GM12878 (cell line): ENCODE results near the gene COX19. TPM values are rescaled to one million over a fixed set of nuclear protein-coding genes. Genes with fewer than 3 reads are reported as not detected.

ENCODE experiments used
- ATAC-seq: fragments of 200-7000 bp; cut with Tn5 transposase; 3 replicates; pipeline ENCODE4 v1.9.1; 2020; ENCODE audit warnings: mild to moderate bottlenecking, moderate library complexity
- BruUV-seq: library from RNA; stranded (reverse); fragments of 400-500 nt; replicated peaks from 2 replicates; lab custom pipeline; 2021; lab: Mats Ljungman, UMichigan
- CTCF ChIA-PET: fragments of 300-600 bp; sonication (Branson Sonifier 250); formaldehyde crosslinking; extraction: SDS; loops from one replicate; lab custom pipeline; 2021; ENCODE audit warnings: inconsistent platforms; lab: Yijun Ruan, JAX
- POLR2A ChIA-PET: fragments of 350-600 bp; formaldehyde crosslinking; extraction: SDS; loops from one replicate; lab custom pipeline; 2021; ENCODE audit warnings: inconsistent platforms; lab: Charles Lee
- RAD21 ChIA-PET: fragments of 300-600 bp; sonication (Branson Sonifier 250); formaldehyde crosslinking; loops from one replicate; lab custom pipeline; 2023; ENCODE audit warnings: antibody characterized with exemption; ENCODE audit not compliant: unreplicated experiment; lab: Charles Lee
- SMC1A ChIA-PET: fragments of 300-600 bp; sonication (Branson Sonifier 250); formaldehyde crosslinking; loops from one replicate; lab custom pipeline; 2023; ENCODE audit not compliant: unreplicated experiment, uncharacterized antibody; lab: Charles Lee
- DNase-seq: peaks from one replicate; pipeline ENCODE4 v3.0.0-alpha.2; 2011; ENCODE audit warnings: low read depth, low spot score
- FAIRE-seq: peaks from 3 replicates; lab custom pipeline; 2011; peaks lifted over from hg19 to GRCh38; lab: Jason Lieb, UNC
- H2AFZ ChIP-seq: 2 replicates; pipeline ENCODE4 v1.6.0; 2011; ENCODE audit warnings: low read depth, low read length, control low read depth; ENCODE audit not compliant: control insufficient read depth
- H3K27ac ChIP-seq: 2 replicates; pipeline ENCODE4 v1.5.1; 2011; ENCODE audit warnings: control low read depth; ENCODE audit not compliant: control insufficient read depth, insufficient read depth
- H3K27me3 ChIP-seq, 2 experiments: replicated peaks in 1 of 2; 2 replicates each; pipeline versions ENCODE4 v1.6.0 to v1.6.1; 2011; ENCODE audit warnings: low read length in 1 of 2; ENCODE audit not compliant: control insufficient read depth in 2 of 2, insufficient read depth in 2 of 2
- H3K36me3 ChIP-seq, 2 experiments: 2 replicates each; pipeline ENCODE4 v1.5.1; 2011; ENCODE audit warnings: low read length in 1 of 2; ENCODE audit not compliant: control insufficient read depth in 2 of 2, insufficient read depth in 2 of 2
- H3K4me1 ChIP-seq: 2 replicates; pipeline ENCODE4 v1.6.1; 2011; ENCODE audit warnings: mild to moderate bottlenecking, low read length, moderate library complexity, mixed read lengths; ENCODE audit not compliant: control insufficient read depth, insufficient read depth
- H3K4me2 ChIP-seq: 2 replicates; pipeline ENCODE4 v1.6.0; 2011; ENCODE audit warnings: control low read depth; ENCODE audit not compliant: control insufficient read depth, insufficient read depth
- H3K4me3 ChIP-seq: fragments of 200-600 bp; sonication (generic); 2 replicates; pipeline ENCODE4 v1.5.1; 2016
- H3K79me2 ChIP-seq: 2 replicates; pipeline ENCODE4 v1.6.0; 2011; ENCODE audit warnings: low read length; ENCODE audit not compliant: control insufficient read depth, insufficient read depth
- H3K9ac ChIP-seq: 2 replicates; pipeline ENCODE4 v1.8.0; 2011; ENCODE audit warnings: low read length, control low read depth, mixed read lengths; ENCODE audit not compliant: control insufficient read depth, insufficient read depth
- H3K9me3 ChIP-seq: replicated peaks from 3 replicates; pipeline ENCODE4 v1.5.1; 2011; ENCODE audit warnings: mild to moderate bottlenecking, low read length; ENCODE audit not compliant: control insufficient read depth, insufficient read depth
- H4K20me1 ChIP-seq: 2 replicates; pipeline ENCODE4 v1.6.0; 2011; ENCODE audit not compliant: control insufficient read depth, insufficient read depth
- BRCA1 ChIP-seq: IDR thresholded peaks from 2 replicates; pipeline ENCODE4 v1.6.1; 2011; ENCODE audit warnings: low read depth, low read length, improper control_type of control experiment
- CHD4 ChIP-seq: fragments of 200-600 bp; sonication (generic); IDR thresholded peaks from 2 replicates; pipeline ENCODE4 v1.6.1; 2016; ENCODE audit warnings: mild to moderate bottlenecking
- HDAC6 ChIP-seq: fragments of 200-600 bp; sonication (generic); IDR thresholded peaks from one replicate; pipeline ENCODE4 v1.8.0; 2017; ENCODE audit warnings: antibody characterized with exemption; ENCODE audit not compliant: unreplicated experiment
- IKZF2 ChIP-seq, 2 experiments: fragments of 450-650 bp; IDR thresholded peaks; 2 replicates each; pipeline ENCODE4 v1.6.1; 2017; ENCODE audit warnings: mild to moderate bottlenecking in 2 of 2, moderate library complexity in 2 of 2
- MXI1 ChIP-seq: fragments of 150-350 bp; IDR thresholded peaks from 2 replicates; pipeline ENCODE4 v1.6.1; 2011; ENCODE audit warnings: low read depth, mild to moderate bottlenecking, inconsistent platforms, low read length, improper control_type of control experiment
- MYC ChIP-seq: IDR thresholded peaks from 2 replicates; pipeline ENCODE4 v1.6.1; 2011; ENCODE audit warnings: mild to moderate bottlenecking, low read length, moderate library complexity, inconsistent platforms; ENCODE audit not compliant: insufficient read depth, insufficient replicate concordance, insufficient read length, severe bottlenecking
- NFYA ChIP-seq: IDR thresholded peaks from 2 replicates; pipeline ENCODE4 v1.6.1; 2011; ENCODE audit warnings: low read depth, mild to moderate bottlenecking, low read length, improper control_type of control experiment, borderline replicate concordance
- PAX8 ChIP-seq: fragments of 450-650 bp; IDR thresholded peaks from 2 replicates; pipeline ENCODE4 v1.6.1; 2017; ENCODE audit warnings: mild to moderate bottlenecking, moderate library complexity
- POU2F2 ChIP-seq: IDR thresholded peaks from 3 replicates; pipeline ENCODE4 v1.6.1; 2011; ENCODE audit warnings: low read depth, mild to moderate bottlenecking, low read length, borderline replicate concordance
- SIN3A ChIP-seq: IDR thresholded peaks from 2 replicates; pipeline ENCODE4 v1.6.1; 2012; ENCODE audit warnings: low read depth, low read length, improper control_type of control experiment
- SMARCA5 ChIP-seq: fragments of 450-650 bp; IDR thresholded peaks from 2 replicates; pipeline ENCODE4 v1.6.1; 2017; ENCODE audit warnings: mild to moderate bottlenecking
- SP1 ChIP-seq: IDR thresholded peaks from one replicate; pipeline ENCODE4 v1.6.1; 2011; ENCODE audit warnings: low read depth, low read length
- TARDBP ChIP-seq: IDR thresholded peaks from 2 replicates; pipeline ENCODE4 v1.6.1; 2016; ENCODE audit warnings: borderline replicate concordance
- TBL1XR1 ChIP-seq: IDR thresholded peaks from 2 replicates; pipeline ENCODE4 v1.6.1; 2012; ENCODE audit warnings: low read depth, low read length, improper control_type of control experiment
- WGBS: methylation state at CpG from one replicate; pipeline ENCODE4 v1.1.6; 2016; ENCODE audit warnings: low lambda C conversion rate; ENCODE audit not compliant: insufficient replicate concordance, insufficient coverage; ENCODE audit errors: missing lambda C conversion rate; 5-methylcytosine and 5-hydroxymethylcytosine counted together
- in situ Hi-C: fragments of 300-500 bp; cut with MboI; formaldehyde crosslinking; loops from 9 replicates; pipeline ENCODE4 v1.14.3; 2018; ENCODE audit warnings: mixed read lengths
- intact Hi-C: fragments of 100-400 bp; cut with micrococcal nuclease; formaldehyde crosslinking; loops from one replicate; pipeline ENCODE4 v1.14.2; 2022; ENCODE audit not compliant: unreplicated experiment
- polyA plus RNA-seq, 11 experiments: library from polyadenylated mRNA; depleted of rRNA in 4 of 11; unstranded in 6 of 11; stranded (reverse) in 5 of 11; fragments of >200 nt; fragmentation: Nextera tagmentation in 4 of 11; fragmentation: Illumina TruSeq in 1 of 11; extraction: Ambion mirVana in 4 of 11; extraction: Trizol in 1 of 11; gene quantifications; 1 replicate in 1 of 11; 2 replicates in 10 of 11; pipeline versions ENCODE4 v1.2.1 to v1.2.3, GENCODE V29; 2011 to 2016; ENCODE audit warnings: inconsistent platforms in 2 of 11, missing spikeins in 2 of 11, low read depth in 1 of 11
- total RNA-seq, 4 experiments: library from RNA; depleted of rRNA in 3 of 4; stranded (reverse); fragments of >200 nt in 3 of 4; fragmentation: Illumina TruSeq in 1 of 4; extraction: Trizol in 1 of 4; gene quantifications; 2 replicates each; pipeline versions ENCODE4 v1.2.1 to v1.2.3, GENCODE V29; 2013 to 2021
- TF ChIP-seq, protein P1 (sequence below): IDR thresholded peaks from 2 replicates; pipeline ENCODE4 v1.6.1; 2011; ENCODE audit warnings: borderline replicate concordance, low read depth, mild to moderate bottlenecking, moderate library complexity, low read length; ENCODE audit not compliant: insufficient read depth, poor library complexity, severe bottlenecking

Gene COX19
- total and polyA plus RNA-seq, 10 of the 15 experiments (the other 5 are each of a cell fraction or from before 2014, with no cell fraction given) = 3.7 to 17.9 (median 10.8) TPM

DNA sequence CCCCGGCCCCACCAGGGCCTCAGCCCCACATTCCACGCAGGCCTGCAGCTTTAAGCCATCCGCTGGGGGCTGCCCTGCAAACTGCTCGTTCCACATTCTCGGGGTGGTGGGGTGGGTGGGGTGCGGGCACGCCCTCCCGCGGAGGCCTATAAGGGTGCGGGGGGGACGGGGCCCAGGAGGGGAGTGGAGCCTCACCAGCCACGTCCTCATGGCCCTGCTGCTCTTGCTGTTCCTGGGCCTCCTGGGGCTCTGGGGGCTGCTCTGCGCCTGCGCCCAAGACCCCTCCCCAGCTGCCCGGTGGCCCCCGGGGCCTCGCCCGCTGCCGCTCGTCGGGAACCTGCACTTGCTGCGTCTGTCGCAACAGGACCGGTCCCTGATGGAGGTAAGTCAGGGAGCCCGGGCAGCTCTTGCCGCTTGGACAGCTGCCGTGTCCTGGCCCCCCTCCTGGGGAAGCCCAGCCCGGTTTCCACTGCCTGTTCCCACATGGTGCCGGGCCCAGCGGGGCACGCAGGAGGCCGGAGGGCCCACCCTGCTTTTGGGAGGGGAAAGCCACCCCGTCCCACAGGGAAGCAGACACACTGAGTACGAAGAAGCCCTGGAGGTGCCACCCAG lies 7.8 kb upstream of the COX19 start, which contains the start of gene CYP2W1:
TSS of gene CYP2W1 (plus strand) at position 178 of the 612 bp plus-strand sequence. CDS start at position 209, 31 bp downstream.
- WGBS = 73% methylated on average over 28 of the region's 34 CpGs
- Histone ChIP-seq H3K79me2 (no peaks in the 10 kb centered on the region), H3K27me3 (no peaks in the 10 kb centered on the region; a peak in 2 of 4 replicates), H3K9me3 (no peaks in the 10 kb centered on the region; the same call in 2 of the 3 replicates), H3K4me2 (no peak within 1 kb of the TSS), H3K4me3 (no peak within 1 kb of the TSS), H4K20me1 (no peaks in the 10 kb centered on the region), H3K36me3 (no peaks in the 10 kb centered on the region), H3K27ac (no peak within 1 kb of the TSS), H3K4me1 (no peaks in the 10 kb centered on the region), H3K9ac (no peak within 1 kb of the TSS), H2AFZ (no peak within 1 kb of the TSS)
- RAD21 ChIA-PET = interaction anchor here (1.0 kb wide), 1 partner anchor 10 kb away, joined by 3 read pairs; no protein-coding TSS in a partner anchor
- in situ Hi-C loops = no loop called here
- CTCF ChIA-PET = interaction anchor here (0.5 to 2.7 kb wide), 2 partner anchors 10 to 1374 kb away, joined by 3 to 22 read pairs; no protein-coding TSS in a partner anchor
- no peak for TF ChIP-seq POU2F2
- no peak for TF ChIP-seq PAX8
- TF ChIP-seq MYC = no peak
- no peak for TF ChIP-seq MXI1
- TF ChIP-seq, protein P1, sequence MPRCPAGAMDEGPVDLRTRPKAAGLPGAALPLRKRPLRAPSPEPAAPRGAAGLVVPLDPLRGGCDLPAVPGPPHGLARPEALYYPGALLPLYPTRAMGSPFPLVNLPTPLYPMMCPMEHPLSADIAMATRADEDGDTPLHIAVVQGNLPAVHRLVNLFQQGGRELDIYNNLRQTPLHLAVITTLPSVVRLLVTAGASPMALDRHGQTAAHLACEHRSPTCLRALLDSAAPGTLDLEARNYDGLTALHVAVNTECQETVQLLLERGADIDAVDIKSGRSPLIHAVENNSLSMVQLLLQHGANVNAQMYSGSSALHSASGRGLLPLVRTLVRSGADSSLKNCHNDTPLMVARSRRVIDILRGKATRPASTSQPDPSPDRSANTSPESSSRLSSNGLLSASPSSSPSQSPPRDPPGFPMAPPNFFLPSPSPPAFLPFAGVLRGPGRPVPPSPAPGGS = no peak
- no peak for TF ChIP-seq TARDBP
- no peak for TF ChIP-seq SIN3A
- TF ChIP-seq SMARCA5 = no peak
- no peak for TF ChIP-seq IKZF2 (IDR thresholded peaks at IDR 0.05)
- no peak for TF ChIP-seq HDAC6
- no peak for TF ChIP-seq BRCA1
- no peak for TF ChIP-seq NFYA
- TF ChIP-seq CHD4 = no peak
- TF ChIP-seq SP1 = no peak
- no peak for TF ChIP-seq TBL1XR1
- intact Hi-C loops = no loop called here
- DNase-seq (no peak), FAIRE-seq (no peak), ATAC-seq (no peak)
- POLR2A ChIA-PET = interaction anchor here (1.7 kb wide), 1 partner anchor 10 kb away, joined by 7 read pairs; no protein-coding TSS in a partner anchor
- SMC1A ChIA-PET = no interaction called here
- BruUV-seq = no TSS peak
